Kidney capillary endothelial cell (primary cell): Measurements from ENCODE around the gene GDAP1L1.
A peak's percentile ranks its signal among the peaks of the same experiment; 100 is the strongest.
"Not testable (repeated sequence)": the region's sequence is repeated elsewhere in the genome, so short reads cannot be mapped to it uniquely, and the experiment has no call there.

Experiments used
- DNase-seq: peaks from one replicate; pipeline ENCODE4 v3.0.0-alpha.2; 2018; ENCODE audit warnings: low spot score

Gene GDAP1L1

GRCh38 chr20:44219791-44220190, 27.3 kb upstream of the GDAP1L1 start:
- no peak for DNase-seq

DNA sequence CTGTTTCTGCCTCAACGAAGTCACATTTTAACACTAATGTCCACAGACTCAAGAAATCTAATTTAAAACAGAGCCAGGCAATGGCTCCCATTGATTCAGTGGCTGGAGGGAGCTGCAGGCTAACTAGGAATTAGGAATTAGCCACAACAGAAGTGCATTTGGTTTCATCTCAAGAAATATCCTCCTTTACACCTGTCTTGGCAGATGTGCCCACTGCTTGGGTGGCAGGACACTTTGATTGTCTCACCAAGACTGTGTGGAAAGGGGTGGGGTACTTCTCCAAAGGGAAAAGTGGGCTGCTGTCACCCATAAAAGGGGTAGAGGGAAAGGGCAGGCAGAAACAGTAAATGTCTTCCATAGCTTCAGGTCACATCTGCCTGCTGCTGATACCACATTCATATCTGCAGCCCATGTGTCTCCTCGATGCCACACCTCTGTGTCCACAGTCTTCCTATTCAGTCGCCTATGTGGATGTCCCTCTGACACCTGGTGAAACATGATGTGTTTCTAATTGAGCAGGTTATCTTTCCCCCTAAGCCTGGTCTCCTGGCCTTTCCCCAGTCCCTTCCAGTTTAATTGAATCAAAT, 25.6 kb upstream of the GDAP1L1 start:
- DNase-seq, result no peak

DNA sequence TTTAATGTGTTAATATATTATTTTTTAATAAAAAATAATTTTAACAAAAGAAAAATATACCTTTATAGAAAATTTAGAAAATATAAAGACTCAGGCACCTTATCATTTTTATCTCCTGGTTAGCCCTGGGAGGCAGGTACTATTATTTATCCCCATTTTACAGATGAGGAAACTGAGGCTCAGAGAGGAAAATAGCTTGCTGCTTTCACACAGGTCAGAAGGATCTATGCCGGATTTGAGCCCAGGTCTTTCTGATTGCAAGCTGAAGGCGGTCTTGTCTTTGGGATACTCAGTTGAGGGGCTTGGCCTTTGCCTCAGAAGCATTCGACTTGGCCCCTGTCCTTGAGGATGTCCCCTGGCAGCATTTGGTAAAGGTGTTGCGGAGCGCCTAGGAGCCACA, 25.1 kb upstream of the GDAP1L1 start:
- DNase-seq, result no peak

- no peak for DNase-seq
Measured at GRCh38 chr20:44222633-44223368, 24.3 kb upstream of the GDAP1L1 start.

DNA sequence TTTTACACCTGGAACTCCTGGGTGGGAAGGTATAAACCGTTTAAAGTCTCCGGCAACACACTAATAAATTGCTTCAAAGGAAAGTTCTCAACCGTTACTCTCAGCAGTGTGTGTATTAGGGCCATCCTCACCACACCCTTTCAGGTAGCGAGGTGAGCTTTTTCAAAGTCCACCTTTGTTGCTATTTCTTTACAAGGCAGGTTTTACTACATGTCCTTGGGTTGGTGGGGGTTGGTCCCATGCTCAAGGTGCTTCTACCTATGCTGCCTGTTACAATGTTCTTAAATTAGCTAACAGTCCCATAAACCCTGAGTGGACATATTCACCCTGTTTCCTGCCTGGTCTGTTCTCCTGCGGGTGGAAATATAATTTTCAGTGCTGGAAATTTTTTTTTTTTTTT, 23.4 kb upstream of the GDAP1L1 start:
- DNase-seq, result no peak

GRCh38 chr20:44224637-44225036, 22.5 kb upstream of the GDAP1L1 start:
- DNase-seq, result no peak

- DNase-seq, result no peak
Measured at GRCh38 chr20:44228465-44229258, 18.4 kb upstream of the GDAP1L1 start.

- DNase-seq, result no peak
Measured at GRCh38 chr20:44231193-44231592, 15.9 kb upstream of the GDAP1L1 start.

GRCh38 chr20:44231713-44232468, 15.2 kb upstream of the GDAP1L1 start:
- no peak for DNase-seq

DNA sequence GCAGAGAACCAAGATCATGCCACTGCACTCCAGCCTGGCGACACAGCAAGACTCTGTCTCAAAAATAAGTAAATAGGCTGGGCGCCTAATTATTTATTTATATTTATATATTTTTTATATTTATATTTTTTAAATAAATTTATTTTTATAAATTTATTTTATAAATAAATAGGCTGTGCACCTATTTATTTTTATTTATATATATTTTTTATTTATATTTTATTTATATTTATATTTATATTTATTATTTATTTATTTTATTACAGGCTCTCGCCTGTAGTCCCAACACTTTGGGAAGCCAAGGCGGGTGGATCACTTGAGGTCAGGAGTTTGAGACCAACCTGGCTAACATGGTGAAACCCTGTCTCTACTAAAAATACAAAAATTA, 14.6 kb upstream of the GDAP1L1 start:
- DNase-seq, result not testable (repeated sequence)

DNA sequence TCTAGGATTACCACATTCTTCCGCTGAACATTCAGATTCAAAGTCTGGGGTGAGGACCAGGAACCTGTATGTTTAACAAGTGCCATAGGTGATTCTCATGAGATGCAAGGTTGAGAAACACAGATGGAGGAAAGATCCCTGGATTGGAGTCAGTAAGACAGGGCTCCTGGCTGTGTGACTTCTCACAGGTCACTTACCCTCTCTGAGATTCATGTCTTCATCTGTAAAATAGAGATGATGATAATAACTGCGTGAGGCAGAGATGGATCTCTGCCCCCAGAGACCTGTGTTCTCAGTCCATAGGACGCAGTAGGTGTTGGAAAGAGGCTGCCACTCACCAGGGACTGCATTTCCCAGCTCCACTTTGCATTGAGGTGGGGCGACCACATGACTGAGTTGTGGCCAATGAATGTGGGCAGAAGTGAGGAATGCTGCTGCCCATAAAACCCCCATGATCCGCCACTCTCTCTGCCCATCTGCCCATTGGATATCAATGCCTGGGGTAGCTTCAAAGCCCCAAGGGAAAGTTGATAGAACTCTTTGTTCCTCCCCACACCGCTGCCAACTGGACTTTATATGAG, 13.6 kb upstream of the GDAP1L1 start:
- DNase-seq, result no peak

DNA sequence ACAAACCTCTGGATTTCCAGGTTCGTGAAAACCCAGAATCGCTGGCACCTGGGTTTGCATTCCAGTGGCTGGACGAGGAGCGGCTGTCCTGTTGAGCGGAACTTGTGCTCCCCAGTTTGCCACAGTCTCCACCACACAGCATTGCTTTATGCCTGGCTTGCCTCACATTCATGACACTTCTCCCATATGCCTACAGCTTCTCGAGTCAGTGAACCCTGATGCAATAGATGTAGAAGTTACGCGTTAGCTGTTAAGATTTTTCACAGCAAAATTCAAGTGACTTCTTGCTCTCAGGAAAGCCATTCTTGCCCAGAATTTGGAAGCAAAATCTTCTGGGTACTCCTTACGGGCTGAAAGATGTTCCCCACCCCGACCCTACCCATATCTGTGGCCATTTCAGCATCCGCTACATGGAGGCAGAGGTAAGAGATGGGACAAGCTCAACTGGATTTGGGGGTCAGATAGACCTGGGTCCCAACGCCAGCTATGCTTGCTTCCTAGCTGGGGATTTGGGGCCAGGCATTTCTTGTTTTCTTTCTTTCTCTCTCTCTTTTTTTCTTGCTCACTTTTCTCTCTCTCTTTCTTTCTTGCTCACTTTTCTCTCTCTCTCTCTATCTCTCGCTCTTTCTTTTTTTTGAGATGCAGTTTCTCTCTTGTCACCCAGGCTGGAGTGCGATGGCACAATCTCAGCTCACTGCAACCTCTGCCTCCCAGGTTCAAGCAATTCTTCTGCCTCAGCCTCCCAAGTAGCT, 12.4 kb upstream of the GDAP1L1 start:
- DNase-seq, result no peak

- no peak for DNase-seq
Measured at GRCh38 chr20:44235702-44236101, 11.4 kb upstream of the GDAP1L1 start.

- not testable (repeated sequence) for DNase-seq
Measured at GRCh38 chr20:44236840-44237239, 10.3 kb upstream of the GDAP1L1 start.

DNA sequence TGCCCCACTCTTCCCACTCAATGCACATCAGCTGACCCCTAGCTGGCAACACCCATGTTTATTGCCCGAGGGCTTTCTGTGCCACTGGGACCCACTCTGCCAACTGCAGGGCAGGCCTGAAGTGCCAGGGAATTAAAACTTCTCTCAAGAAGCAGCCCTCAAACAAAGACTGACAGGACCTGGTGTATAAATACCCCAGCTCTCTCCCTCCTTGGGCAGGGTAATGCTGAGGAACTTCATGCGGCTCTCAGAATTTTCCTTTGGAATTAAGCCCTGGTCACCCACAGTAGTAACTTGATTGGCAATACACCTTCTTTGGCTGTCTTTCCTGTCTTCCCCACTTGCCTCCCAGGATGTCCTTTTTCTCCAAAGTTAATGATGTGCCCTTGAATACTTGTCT, 5.3 kb upstream of the GDAP1L1 start:
- DNase-seq, result no peak

DNA sequence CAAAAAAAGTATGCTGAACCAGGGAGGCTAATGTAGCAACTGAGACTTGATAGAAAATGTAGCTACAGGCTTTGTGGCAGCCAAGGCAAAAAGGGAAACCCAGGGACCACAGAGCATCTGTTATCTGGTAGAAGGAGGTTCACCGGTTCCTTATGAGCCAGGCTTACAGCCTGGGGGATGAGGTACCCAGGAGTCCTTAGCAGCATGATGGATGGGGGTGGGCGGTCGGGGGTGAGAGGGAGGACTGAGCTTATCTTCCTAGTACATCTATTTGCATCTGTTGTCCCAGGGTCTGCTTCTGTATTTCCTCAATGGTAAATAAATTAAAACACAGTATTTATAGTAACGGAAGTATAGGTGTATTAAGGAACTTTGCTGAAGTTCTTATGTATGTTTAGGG, 1.1 kb upstream of the GDAP1L1 start:
- DNase-seq, result no peak

DNA sequence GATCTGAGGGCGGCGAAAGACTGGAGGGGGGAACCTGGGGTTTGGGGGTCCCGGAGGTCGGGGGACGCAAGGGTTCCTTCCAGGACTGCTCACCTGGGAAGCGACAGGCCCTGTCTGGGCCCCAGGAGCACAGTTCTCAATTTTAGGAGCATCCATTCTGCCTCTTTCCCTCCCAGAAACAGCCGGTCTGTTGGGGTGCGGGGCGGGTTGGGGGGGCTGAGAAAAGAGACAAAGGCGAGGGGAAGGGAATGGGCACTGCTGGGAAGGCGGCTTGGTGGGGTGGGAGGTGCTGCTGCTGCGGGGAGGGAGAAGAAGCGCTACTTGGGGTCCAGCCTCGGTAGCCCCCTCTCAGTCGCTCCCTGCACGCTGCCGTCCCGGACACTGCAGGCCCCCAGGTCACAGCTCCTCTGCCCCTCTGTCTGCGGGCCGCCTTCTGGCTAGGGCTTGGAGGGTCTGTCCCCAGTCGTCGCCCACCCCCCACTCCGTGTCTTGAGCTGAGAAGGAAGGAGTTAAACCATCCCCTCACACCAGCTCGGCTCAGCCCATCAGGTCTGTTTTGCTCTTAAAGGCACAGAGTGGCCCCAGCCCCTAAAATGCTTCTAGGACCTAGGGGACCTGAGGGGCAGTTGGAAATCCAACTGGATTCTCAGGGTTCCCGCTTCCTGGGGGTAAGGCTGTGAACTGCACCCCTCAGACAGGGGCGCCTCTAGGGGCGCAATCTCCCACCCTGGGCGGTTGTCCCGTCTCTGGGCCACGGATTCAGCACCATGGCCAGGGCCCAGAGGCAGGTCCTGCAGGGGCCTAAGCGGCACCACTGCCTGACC, 690 bp downstream of the GDAP1L1 start:
- peak; percentile 40 for DNase-seq

DNA sequence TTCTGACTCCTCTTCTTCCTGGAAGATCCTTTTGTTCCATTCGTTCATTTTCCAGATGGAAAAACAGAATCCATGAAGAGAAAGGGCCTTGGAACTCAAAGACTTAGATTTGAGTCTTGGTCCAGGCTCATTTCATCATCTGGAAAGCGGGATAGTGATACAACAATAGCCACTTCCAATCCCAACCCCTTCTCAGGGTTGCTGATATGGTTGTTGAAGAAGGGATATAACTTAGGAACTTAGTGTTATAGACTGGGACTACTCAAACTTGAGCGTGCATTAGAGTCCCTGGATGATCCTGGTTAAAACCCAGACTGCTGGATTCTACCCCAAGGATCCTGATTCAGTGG, 1.3 kb downstream of the GDAP1L1 start:
- no peak for DNase-seq

DNA sequence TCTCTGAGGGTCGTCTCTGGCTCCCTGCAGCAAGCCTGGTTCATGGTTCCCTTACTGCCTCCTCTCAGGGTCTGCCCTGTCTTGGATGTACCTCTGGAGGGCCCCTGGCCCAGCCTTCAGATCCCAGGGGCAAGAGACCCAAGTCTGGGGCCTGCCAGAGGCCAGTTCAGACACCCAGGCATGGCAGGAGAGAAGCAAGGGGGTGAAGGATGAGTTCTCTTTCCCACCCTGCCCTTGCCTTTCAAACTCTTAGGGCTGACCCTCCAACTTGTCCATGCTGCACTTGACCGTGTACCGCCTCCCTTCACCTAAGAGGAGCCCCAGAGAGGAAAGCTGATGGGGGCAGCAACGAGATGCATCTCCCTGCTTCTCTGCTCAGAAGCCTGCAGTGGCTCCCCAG, 4.2 kb downstream of the GDAP1L1 start:
- DNase-seq, result no peak

- DNase-seq, result no peak
Measured at GRCh38 chr20:44253528-44253927, 6.4 kb downstream of the GDAP1L1 start.

DNA sequence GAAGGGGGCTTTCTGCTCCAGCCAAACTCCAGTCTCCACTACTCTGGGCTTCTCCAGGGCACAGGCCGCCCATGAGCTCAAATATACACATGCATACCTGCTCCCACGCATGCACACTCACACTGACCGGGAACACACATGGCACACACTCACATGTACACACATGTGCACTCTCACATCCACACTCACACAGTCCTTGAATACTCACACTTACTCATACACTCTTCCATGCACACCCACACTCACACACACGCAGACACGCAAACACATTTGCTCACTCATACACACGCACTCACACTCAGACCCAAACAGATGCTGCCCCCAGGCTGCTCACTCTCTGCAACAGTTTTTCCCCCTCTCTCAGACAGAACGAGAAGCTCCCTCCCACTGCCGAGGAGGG, 7.0 kb downstream of the GDAP1L1 start:
- no peak for DNase-seq
